Activated naive CD4-positive, alpha-beta T cell treated with anti-CD3 and anti-CD28 coated beads, Interleukin-2, amount 50 U/mL, for 72 hours (primary cell): ENCODE data around the gene PDE4D. TPM values are rescaled to one million over a fixed set of nuclear protein-coding genes. Genes with fewer than 3 reads are reported as not detected.
"Not testable (repeated sequence)": the region's sequence is repeated elsewhere in the genome, so short reads cannot be mapped to it uniquely, and the experiment has no call there.

Experiments
- ATAC-seq, 2 donors: fragments of 150-1000 bp; cut with Tn5 transposase; 2 replicates each; pipeline ENCODE4 v1.10.0; 2021; ENCODE audit warnings: mild to moderate bottlenecking in 2 of 2, moderate library complexity in 2 of 2
- DNase-seq, 2 donors: peaks; one replicate each; pipeline ENCODE4 v3.0.0; 2021 to 2022; ENCODE audit warnings: low spot score in 2 of 2
- H3K27ac Mint-ChIP-seq, 2 donors: one replicate each; pipeline ENCODE4 v1.8.0; 2022; ENCODE audit warnings: mild to moderate bottlenecking in 2 of 2, mixed read lengths in 2 of 2
- H3K36me3 Mint-ChIP-seq, 2 donors: one replicate each; pipeline ENCODE4 v1.8.0; 2022; ENCODE audit warnings: mixed read lengths in 2 of 2
- H3K9me3 Mint-ChIP-seq, 2 donors: one replicate each; pipeline ENCODE4 v1.8.0; 2022; ENCODE audit warnings: mixed read lengths in 2 of 2
- total RNA-seq, 2 donors: library from RNA; stranded (reverse); gene quantifications; one replicate each; pipeline ENCODE4 v1.2.3, GENCODE V29; 2022

Gene PDE4D
- total RNA-seq, 2 donors from 2014 or later = 31.1 to 86.7 TPM

DNA sequence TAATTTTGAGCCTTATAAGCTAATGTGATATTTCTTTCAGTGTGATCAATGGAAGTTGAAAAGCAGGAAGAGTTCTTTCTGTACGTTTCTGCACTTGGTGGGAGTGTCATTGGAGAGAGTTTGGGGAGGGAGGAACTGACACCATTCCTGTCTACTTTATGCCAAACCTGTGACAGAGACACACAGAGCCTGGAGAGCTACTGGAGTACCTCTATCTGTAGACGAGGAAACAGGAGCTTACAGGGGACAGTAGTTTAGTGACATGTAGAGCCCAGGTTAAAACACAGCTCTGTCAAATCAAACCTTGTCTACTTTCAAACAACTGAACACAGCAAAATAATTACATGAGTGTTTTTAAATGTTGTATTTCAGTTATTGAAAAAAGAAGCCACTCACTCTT is 103.6 kb downstream of the PDE4D start:
- Mint-ChIP-seq H3K9me3 (no peaks in the 10 kb centered on the region), H3K36me3 (no peaks in the 10 kb centered on the region), H3K27ac (peak overlapping the region; percentile 77 to 83)
- DNase-seq (no peak), ATAC-seq (no peak)

DNA sequence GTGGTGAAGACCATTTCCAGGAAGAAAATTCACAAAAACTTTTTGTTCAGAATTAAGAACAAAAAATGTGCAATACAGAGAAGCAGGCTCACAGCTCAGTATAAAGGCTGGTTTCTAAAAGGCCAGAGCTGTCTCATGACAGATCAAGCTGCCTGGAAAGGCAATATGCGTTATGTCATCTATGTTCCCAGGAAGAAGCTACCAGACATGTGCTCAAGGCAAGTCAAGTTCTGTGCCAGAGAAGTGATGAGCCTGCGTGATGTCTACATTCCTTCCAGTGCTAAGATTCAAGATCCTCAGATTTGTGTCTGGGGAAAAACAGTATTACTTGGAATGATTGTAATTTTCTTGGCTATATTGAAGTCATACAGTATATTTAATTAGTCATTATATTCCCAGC is 104.3 kb downstream of the PDE4D start:
- no peak for DNase-seq
- H3K27ac Mint-ChIP-seq = peak overlapping the region in 1 of 2 donors; percentile 83
- ATAC-seq = no peak
- H3K36me3 Mint-ChIP-seq = no peaks in the 10 kb centered on the region
- H3K9me3 Mint-ChIP-seq = no peaks in the 10 kb centered on the region

DNA sequence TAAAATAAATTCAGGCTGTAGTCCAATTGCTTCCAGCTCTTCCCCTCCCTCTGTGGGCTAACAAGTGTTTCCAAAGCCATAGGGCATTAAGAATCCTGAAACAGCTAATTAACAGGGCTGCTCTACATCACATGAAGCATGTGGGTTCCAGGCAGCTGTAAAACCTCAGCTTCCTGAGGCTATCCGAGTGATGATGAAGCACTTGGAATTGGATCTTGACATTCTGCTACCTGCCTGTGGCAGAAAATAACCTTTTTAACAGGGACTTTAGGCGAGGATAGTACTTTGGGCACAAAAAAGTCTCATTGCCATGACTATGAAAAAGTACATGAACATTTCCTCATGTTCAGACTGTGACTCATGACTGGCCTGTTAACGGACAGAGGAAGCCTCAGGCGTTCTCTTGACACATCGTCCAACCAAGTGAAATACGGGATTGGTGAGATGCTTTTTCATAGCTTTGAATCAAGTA is 107.2 kb downstream of the PDE4D start:
- ATAC-seq (no peak), DNase-seq (no peak)
- Mint-ChIP-seq H3K36me3 (no peaks in the 10 kb centered on the region), H3K27ac (no peak overlapping the region), H3K9me3 (no peaks in the 10 kb centered on the region)

DNA sequence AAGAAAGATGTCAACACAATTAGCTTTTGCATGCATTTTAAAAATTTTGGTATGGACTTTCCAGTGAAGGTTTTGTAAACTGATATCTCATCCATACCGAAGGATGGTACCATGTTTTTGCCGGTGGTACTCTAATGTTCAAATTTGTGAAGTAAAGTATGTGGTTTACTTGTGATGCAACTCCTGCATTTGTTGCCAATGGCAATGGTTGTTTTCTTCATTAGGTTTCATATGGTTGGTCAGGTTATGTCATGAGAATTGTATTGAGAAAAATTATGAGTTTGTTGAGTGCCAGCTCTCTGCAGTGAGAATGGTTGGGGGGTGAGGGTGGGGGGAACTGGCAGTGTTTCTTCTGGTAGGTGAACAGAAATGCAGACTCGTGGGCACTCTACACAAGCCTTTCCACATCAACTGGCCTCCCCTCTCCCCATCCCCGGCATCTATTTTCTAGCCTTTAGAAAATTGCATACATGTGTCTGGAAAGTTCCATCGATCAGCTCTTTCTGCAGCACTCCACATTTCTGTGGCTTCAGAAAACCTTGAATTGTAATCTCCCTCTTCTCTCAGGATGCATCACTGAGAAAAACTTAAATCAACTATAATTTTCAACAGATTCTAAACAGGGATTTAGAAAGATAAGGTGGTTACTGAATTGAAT is 107.7 kb downstream of the PDE4D start:
- DNase-seq (no peak), ATAC-seq (no peak)
- Mint-ChIP-seq H3K36me3 (no peaks in the 10 kb centered on the region), H3K9me3 (no peaks in the 10 kb centered on the region), H3K27ac (no peak overlapping the region)

DNA sequence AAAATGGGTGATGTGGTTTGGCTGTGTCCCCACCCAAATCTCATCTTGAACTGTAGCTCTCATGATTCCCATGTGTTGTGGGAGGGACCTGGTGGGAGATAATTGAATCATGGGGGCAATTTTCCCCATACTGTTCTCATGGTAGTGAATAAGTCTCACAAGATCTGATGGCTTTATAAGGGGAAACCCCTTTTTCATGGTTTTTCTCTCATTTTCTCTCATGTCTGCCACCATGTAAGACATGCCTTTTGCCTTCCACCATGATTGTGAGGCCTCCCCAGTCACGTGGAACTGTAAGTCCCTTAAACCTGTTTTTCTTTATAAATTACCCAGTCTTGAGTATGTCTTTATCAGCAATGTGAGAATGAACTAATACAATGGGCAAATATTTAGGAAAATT is 108.8 kb downstream of the PDE4D start:
- H3K36me3 Mint-ChIP-seq, H3K9me3 Mint-ChIP-seq, H3K27ac Mint-ChIP-seq, DNase-seq, ATAC-seq: not testable (repeated sequence)

DNA sequence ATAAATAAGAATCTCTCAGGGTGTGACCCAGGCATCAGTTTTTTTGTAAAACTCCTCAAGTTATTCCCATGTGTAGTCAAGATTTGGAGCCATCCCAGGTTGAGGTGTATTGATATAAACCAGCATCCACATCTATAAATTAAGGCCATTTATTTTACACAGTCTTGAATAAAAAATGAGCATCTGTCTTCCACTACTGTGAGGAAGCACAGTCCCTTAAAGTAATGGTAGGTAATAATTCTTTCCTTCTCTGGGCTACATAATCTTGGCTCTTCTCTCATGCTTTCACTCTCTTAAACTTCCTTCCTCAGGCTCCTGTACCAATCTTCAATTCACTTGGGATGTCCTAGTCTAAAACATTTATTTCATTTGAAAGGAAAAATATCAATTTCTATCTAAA is 110.3 kb downstream of the PDE4D start:
- Mint-ChIP-seq H3K9me3 (no peaks in the 10 kb centered on the region), H3K36me3 (no peaks in the 10 kb centered on the region), H3K27ac (no peak overlapping the region)
- no peak for DNase-seq
- ATAC-seq = no peak

DNA sequence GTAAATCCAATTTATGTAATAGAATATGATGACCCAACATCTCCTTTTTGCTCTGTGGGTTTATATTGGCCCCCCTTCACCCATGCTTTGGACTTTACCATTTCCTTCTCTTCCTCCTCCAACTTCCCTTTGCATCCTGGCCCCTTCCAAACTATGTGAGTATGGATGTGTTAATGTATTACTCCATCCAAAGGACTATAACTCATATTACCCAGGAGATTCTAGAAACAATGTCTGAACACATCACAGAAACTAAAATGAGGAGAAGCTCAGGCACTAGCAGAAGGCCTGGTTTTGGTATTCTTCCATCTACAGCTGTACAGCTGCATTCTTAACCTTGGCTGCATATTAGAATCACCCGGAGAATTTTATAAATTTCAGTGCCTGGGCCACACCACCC is 110.7 kb downstream of the PDE4D start:
- DNase-seq = no peak
- Mint-ChIP-seq H3K27ac (no peak overlapping the region), H3K36me3 (no peaks in the 10 kb centered on the region), H3K9me3 (no peaks in the 10 kb centered on the region)
- ATAC-seq = no peak

DNA sequence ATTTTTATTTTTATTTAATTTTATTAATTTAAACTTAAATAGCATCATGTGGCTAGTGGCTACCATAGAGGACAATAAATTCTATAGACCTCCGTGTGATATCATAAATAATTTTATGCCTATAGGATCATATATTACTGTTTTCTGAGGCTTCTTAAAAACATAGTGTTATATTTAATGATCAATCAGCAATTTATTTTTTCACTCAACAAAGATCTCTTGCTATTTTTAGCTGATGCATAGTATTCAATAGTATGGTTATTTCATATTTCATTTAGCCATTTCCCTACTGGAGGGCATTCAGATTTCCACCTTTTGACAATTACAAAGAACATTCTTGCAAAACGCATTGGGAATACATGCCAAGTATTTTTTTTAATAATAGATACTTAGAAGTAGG is 114.1 kb downstream of the PDE4D start:
- H3K9me3 Mint-ChIP-seq = no peaks in the 10 kb centered on the region
- ATAC-seq (no peak), DNase-seq (no peak)
- H3K27ac Mint-ChIP-seq = no peak overlapping the region
- no peaks in the 10 kb centered on the region for H3K36me3 Mint-ChIP-seq

DNA sequence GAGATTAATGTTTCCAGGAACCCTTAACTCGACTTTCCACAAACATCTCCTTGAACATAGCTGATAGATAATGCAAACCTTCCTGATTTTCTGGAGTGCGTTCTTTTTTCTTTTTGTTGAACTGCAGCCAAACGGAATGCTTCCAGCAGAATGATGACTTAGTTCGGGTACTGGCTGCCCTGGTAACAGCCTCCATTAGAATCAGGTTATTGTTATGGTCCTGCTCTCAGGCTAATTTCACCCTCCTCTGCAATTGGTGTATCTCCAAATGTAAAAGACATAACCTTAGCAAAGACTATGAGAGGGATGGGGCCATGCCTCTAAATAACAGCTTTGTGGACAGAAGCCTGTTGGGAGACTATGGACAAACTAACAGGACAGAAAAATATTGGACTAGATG is 116.5 kb downstream of the PDE4D start:
- Mint-ChIP-seq H3K27ac (no peak overlapping the region), H3K36me3 (no peaks in the 10 kb centered on the region), H3K9me3 (no peaks in the 10 kb centered on the region)
- ATAC-seq = no peak
- no peak for DNase-seq

DNA sequence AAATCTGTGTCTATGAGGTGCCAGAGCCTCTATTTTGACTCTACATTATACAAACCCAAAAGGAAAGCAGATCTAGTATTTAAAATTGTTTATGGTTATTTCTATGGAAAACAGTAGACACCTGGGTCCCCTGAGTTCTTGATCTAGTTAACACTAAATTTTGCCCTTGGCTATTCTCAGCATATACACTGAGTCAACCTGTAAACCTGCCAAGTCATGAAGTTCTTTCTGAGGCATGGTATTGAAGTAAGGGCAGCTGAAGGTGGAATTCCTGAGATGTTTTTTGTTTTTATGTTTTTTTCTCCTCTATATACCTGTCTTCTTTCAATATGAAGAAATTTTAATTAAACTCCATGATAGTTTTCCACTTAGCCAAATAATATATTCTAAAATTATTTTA is 120.2 kb downstream of the PDE4D start:
- Mint-ChIP-seq H3K9me3 (no peaks in the 10 kb centered on the region), H3K27ac (no peak overlapping the region), H3K36me3 (peaks cover 0 to 8% of the 10 kb centered on the region in 2 donors)
- DNase-seq (no peak), ATAC-seq (no peak)

DNA sequence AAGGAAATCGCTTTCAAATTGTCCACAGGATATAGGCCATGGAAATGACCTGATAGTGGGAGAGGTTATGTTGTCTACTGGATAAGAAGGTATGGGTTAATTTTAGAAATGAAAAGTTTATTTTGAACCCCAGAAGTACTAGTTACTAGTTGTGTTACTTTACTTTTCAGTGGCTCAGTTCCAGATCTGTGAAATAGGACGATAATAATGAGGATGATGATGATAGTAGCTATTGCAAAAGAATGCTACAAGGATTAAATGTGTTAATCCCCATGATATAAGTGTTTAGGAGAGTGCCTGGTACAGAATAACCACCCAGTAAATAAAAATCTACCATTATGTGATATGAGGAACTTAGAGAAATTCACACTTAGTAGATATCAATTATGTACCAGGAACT is 120.8 kb downstream of the PDE4D start:
- no peak for ATAC-seq
- Mint-ChIP-seq H3K27ac (no peak overlapping the region), H3K36me3 (peaks cover 0 to 13% of the 10 kb centered on the region in 2 donors), H3K9me3 (no peaks in the 10 kb centered on the region)
- no peak for DNase-seq

DNA sequence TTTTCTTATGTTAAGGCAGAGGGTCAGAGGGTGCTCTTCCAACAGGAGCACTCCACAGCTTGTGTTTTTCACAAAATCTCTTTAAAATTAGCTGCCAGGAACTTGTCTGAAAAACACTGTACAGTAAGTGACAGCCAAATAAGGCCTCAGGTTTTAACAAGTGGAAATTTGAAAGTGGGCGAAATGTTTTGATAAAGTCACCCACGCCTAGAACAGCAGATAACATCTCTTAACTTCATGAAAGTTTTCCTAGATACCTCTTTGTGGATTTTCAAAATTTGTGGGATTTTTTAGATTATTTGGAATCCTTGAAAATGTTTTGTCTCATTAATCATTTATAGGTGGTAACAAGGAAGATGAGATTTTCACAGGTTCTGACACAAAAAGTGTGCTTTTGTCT is 121.3 kb downstream of the PDE4D start:
- ATAC-seq = no peak
- no peaks in the 10 kb centered on the region for H3K9me3 Mint-ChIP-seq
- no peak overlapping the region for H3K27ac Mint-ChIP-seq
- DNase-seq = no peak
- peaks cover 0 to 13% of the 10 kb centered on the region in 2 donors for H3K36me3 Mint-ChIP-seq

DNA sequence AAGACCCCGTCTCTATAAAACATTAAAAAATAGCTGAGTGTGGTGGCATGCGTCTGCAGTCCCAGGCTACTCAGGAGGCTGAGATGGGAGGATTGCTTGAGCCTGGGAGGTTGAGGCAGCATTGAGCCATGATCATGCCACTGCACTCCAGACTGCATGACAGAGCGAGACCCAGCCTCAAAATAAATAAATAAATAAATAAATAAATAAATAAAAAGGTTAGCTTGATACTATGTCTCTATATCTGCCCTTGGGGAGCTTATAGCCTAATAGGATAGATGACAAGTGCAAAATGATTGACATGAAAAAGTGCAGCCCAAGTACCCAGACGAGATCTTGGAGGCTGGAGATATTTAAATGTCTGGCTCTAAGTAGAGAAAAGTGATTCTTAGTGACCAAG is 122.6 kb downstream of the PDE4D start:
- Mint-ChIP-seq H3K9me3 (no peaks in the 10 kb centered on the region), H3K27ac (no peak overlapping the region), H3K36me3 (peaks cover 0 to 13% of the 10 kb centered on the region in 2 donors)
- ATAC-seq = no peak
- no peak for DNase-seq

DNA sequence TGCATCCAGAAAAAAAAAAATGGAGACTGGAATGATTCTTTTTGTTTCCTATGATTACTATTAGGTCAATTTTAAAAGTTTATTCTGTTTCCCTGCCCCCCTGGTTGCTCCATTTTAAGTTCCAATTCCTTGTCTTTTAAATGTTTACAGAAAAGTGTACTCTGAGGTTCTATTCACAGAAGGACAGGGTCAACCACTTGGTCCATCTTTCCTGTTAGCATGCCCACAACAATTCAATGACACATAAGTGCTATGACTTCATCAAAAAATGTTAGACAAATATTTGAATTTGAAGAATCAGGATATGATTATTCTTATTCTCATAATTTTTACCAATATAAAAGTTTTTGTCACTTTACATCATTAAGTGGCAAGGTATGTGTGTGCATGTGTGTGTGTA is 123.7 kb downstream of the PDE4D start:
- DNase-seq = no peak
- Mint-ChIP-seq H3K36me3 (peaks cover 0 to 13% of the 10 kb centered on the region in 2 donors), H3K27ac (no peak overlapping the region), H3K9me3 (no peaks in the 10 kb centered on the region)
- no peak for ATAC-seq

DNA sequence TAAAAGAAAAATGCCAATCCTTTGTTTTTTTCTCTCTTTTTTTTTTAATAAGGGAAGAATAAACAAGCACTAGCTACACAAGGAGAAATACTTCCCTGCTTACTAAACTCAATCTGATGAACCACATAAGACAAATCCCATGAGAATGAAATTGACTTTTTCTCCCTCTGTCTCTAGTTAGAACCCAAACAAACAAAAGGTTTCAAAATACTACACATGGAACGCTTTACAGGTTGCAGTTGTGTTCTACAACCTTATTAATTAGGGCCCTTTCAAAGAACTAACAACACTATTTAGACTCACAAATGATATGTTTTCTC is 124.5 kb downstream of the PDE4D start:
- DNase-seq (no peak), ATAC-seq (no peak)
- peaks cover 0 to 13% of the 10 kb centered on the region in 2 donors for H3K36me3 Mint-ChIP-seq
- H3K27ac Mint-ChIP-seq = no peak overlapping the region
- no peaks in the 10 kb centered on the region for H3K9me3 Mint-ChIP-seq

DNA sequence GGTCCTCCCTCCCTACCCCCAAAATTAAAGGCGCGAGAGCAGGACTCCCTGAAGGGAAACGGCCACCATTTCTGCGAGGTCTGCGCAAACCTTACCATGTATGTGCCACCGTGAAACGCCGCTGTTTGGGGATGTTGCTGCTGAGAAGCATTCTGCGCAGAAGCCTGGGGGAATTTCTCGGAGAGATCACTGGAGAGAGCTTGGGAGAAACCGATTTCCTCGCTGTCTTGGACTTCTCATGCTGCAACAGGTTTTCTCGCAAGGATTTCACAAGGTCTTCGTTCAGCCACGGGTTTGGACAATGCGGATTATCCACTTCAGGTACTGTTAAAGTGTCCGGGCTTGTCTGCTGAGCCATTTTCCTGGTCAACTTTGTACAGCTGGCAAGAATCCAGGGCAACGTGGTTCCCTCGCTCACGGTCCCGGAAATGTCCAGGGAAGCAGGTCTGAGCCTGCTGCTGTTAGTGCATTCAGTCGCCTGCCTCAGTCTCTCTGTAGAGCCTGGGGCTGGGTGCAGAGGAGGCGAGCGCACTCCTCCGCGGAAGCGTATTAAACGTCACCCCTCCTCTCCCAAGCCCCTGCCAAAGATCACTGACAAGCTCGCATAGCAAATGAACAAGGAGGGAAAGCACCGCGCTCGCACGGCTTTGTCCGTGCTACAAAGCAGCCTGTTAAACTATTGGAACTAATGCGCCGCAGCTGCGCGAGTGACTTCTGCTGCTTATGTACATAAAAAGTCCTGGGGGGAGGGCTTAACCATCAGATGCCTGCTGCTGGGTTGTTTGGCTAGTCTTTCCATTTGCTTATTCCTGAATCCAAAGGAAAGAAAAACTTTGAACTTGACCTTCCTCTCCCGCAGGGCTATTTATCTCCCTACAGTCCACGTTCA is 125.1 kb downstream of the PDE4D start:
- ATAC-seq (peak; percentile 69 to 84), DNase-seq (peak in 1 of 2 donors; percentile 21)
- Mint-ChIP-seq H3K27ac (no peak overlapping the region), H3K36me3 (peaks cover 0 to 13% of the 10 kb centered on the region in 2 donors), H3K9me3 (no peaks in the 10 kb centered on the region)

DNA sequence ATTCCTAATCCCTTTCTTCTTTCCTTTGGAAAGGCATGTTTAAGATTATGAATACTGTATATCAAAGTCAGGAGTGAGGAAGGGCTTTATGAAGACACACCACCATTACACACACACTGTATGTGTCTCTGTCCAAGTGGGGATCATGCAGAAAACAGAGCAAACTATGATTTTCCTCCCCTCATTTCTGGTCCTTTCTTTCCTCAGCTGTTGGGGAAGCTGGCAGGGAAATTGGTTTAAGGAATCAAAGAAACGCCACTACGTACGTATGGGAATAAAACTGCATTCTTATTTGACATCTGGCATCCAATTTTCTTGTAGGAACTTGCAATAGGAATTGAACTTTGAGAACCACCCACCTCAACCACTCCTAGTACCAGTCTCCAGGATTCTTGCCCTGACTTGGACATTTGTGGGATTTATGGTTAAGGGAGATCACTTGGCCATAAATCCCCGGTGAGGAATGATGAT is 125.8 kb downstream of the PDE4D start:
- H3K36me3 Mint-ChIP-seq = peaks cover 0 to 13% of the 10 kb centered on the region in 2 donors
- ATAC-seq (no peak), DNase-seq (no peak)
- no peak overlapping the region for H3K27ac Mint-ChIP-seq
- no peaks in the 10 kb centered on the region for H3K9me3 Mint-ChIP-seq

DNA sequence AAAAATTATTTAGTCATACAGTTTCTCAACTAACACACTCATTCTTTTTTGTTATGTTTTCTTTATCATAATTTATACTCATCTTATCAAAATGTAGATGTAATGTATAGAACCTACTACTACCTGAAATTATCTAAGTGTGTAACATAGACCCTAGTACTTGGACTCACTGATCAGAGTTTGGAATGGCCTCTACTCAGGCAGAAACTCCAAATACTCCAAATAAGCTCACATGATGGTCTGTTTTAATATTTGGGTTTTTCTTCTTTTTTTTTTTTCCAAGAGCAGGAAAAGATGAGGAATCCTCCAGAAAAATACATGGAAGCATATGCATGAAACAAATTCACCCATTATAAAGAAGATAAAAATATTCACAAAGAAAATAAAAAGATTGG is 126.3 kb downstream of the PDE4D start:
- Mint-ChIP-seq H3K27ac (no peak overlapping the region), H3K36me3 (peaks cover 0 to 13% of the 10 kb centered on the region in 2 donors), H3K9me3 (no peaks in the 10 kb centered on the region)
- ATAC-seq (no peak), DNase-seq (no peak)
